OCI-LY3 (cell line): ENCODE results near the gene RARS2.

ENCODE experiments used
- H2AFZ ChIP-seq: fragments of 200-600, 300-600 bp; shearing (Covaris generic); 2 replicates; pipeline ENCODE4 v1.6.0; 2014; ENCODE audit warnings: antibody characterized with exemption, low read depth, low read length
- H3K27ac ChIP-seq: fragments of 200-600, 300-600 bp; sonication (generic); 2 replicates; pipeline ENCODE4 v1.5.1; 2014; ENCODE audit warnings: mild to moderate bottlenecking, low read length, moderate library complexity, mixed read lengths
- H3K27me3 ChIP-seq: fragments of 200-600, 300-600 bp; sonication (generic); 2 replicates; pipeline ENCODE4 v1.6.1; 2014; ENCODE audit warnings: low read depth, low read length, mixed read lengths
- H3K36me3 ChIP-seq: fragments of 200-600, 300-600 bp; sonication (generic); replicated peaks from 2 replicates; pipeline ENCODE3; 2014; ENCODE audit warnings: low read depth, low read length, mixed read lengths
- H3K4me1 ChIP-seq: fragments of 300-600, 200-600 bp; sonication (generic); 2 replicates; pipeline ENCODE4 v1.6.1; 2014; ENCODE audit warnings: low read length, mixed read lengths
- H3K4me2 ChIP-seq: fragments of 200-600, 300-600 bp; sonication (generic); 2 replicates; pipeline ENCODE4 v1.6.1; 2014; ENCODE audit warnings: low read length, mixed read lengths
- H3K4me3 ChIP-seq: fragments of 300-600, 200-600 bp; sonication (generic); 2 replicates; pipeline ENCODE4 v1.5.1; 2014; ENCODE audit warnings: antibody characterized with exemption, mild to moderate bottlenecking, low read length, moderate library complexity
- H3K79me2 ChIP-seq: fragments of 300-600, 200-600 bp; shearing (Covaris generic); 2 replicates; pipeline ENCODE4 v1.6.1; 2014; ENCODE audit warnings: mild to moderate bottlenecking, low read length, mixed read lengths
- H3K9ac ChIP-seq: fragments of 300-600, 200-600 bp; shearing (Covaris generic); 2 replicates; pipeline ENCODE4 v1.6.0; 2014; ENCODE audit warnings: mild to moderate bottlenecking, low read length, moderate library complexity
- H3K9me3 ChIP-seq: fragments of 200-600, 300-600 bp; shearing (Covaris generic); 2 replicates; pipeline ENCODE4 v1.6.1; 2014; ENCODE audit warnings: low read length, mixed read lengths; ENCODE audit not compliant: insufficient read depth
- H4K20me1 ChIP-seq: fragments of 200-600, 300-600 bp; sonication (generic); 2 replicates; pipeline ENCODE4 v1.6.1; 2016; ENCODE audit warnings: low read length, mixed read lengths; ENCODE audit not compliant: insufficient read depth
- EZH2phosphoT487 ChIP-seq: fragments of 200-600 bp; shearing (Covaris generic); IDR thresholded peaks from 2 replicates; pipeline ENCODE4 v1.6.1; 2018; ENCODE audit warnings: antibody characterized with exemption, mixed run types, low read depth
- TF ChIP-seq, protein P1 (sequence below): fragments of 200-600, 300-600 bp; sonication (generic); IDR thresholded peaks from 2 replicates; pipeline ENCODE4 v1.5.1; 2014; ENCODE audit warnings: antibody characterized with exemption, low read length, low read depth

RARS2 gene

DNA sequence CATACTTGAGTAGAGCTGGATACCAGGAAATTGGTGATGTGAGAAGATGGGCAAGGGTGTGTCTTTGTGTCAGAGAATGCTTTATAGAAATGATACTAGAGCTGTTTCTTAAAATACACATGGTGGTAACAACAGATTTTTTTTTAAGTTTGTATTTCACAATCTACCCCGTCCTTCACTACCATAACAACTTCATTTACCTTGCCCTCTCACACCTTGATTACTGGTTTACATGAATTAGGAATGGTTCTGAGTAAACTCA is 45.4 kb downstream of the RARS2 start:
- H3K4me3 ChIP-seq = no peak overlapping the region
- H3K36me3 ChIP-seq = peaks cover 13% of the 10 kb centered on the region
- H3K79me2 ChIP-seq = no peaks in the 10 kb centered on the region
- H3K27me3 ChIP-seq = no peaks in the 10 kb centered on the region
- no peaks in the 10 kb centered on the region for H3K4me1 ChIP-seq
- H3K4me2 ChIP-seq = no peak overlapping the region
- H3K27ac ChIP-seq = no peak overlapping the region
- H2AFZ ChIP-seq = no peak overlapping the region
- no peak overlapping the region for H3K9ac ChIP-seq
- H3K9me3 ChIP-seq = no peaks in the 10 kb centered on the region
- no peaks in the 10 kb centered on the region for H4K20me1 ChIP-seq
- TF ChIP-seq, protein P1, sequence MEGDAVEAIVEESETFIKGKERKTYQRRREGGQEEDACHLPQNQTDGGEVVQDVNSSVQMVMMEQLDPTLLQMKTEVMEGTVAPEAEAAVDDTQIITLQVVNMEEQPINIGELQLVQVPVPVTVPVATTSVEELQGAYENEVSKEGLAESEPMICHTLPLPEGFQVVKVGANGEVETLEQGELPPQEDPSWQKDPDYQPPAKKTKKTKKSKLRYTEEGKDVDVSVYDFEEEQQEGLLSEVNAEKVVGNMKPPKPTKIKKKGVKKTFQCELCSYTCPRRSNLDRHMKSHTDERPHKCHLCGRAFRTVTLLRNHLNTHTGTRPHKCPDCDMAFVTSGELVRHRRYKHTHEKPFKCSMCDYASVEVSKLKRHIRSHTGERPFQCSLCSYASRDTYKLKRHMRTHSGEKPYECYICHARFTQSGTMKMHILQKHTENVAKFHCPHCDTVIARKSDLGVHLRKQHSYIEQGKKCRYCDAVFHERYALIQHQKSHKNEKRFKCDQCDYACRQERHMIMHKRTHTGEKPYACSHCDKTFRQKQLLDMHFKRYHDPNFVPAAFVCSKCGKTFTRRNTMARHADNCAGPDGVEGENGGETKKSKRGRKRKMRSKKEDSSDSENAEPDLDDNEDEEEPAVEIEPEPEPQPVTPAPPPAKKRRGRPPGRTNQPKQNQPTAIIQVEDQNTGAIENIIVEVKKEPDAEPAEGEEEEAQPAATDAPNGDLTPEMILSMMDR = no peak
- TF ChIP-seq EZH2phosphoT487 = no peak

DNA sequence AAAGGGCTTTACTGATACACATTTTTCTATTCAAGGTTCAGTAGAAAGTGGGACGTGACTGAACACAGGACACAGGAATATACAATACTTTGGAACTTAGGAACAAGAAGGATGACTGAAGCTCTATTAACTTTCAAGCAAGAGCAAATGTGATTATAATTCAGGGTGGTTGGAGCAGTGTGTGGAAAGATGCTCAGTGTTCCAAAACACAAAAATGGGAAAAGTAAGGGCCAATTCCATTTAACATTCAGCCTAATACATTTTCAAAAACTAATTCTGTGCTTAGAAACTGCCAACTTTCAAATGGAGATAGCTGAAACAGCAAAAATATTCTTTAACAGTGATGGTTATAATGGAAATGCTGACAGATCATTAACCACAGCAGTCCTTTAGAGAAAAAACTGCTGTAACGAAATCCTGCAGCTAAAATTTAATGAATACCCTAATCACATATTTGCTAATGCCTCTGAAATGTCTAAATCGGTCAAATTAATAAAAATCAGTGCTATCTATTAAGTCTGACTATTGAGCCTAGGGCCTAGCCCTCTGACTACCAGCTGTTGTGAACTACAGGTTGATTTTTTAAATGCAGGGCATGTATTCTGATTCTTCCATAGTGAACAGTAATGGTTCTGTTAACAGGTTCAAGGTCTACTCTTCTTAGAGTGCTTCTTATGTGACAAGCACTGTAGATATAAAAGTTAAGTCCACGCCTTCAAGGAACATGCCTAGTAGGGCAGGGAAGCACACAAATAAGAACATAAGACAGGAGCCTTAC is 45.9 kb downstream of the RARS2 start:
- no peak overlapping the region for H2AFZ ChIP-seq

DNA sequence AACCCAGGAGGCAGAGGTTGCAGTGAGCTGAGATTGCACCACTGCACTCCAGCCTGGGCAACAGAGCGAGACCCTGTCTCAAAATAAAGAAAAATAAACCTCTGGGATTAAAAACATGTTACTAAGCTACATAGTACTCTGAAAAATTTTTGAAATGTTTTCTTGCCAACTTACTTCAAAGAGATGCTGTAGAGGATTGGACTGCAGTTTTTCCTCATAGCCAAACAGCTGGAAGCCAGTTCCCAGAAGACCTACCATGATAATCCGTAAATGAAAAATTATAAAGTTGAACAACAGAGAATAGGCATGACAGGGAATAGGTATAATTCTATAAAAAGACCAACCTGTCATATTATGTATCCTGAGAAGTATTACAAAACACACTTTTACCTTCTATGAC is 48.0 kb downstream of the RARS2 start:
- H3K9me3 ChIP-seq = no peaks in the 10 kb centered on the region
- H3K4me3 ChIP-seq = no peak overlapping the region
- H3K9ac ChIP-seq = no peak overlapping the region
- H3K27me3 ChIP-seq = no peaks in the 10 kb centered on the region
- H3K4me1 ChIP-seq = peaks cover 5% of the 10 kb centered on the region
- H2AFZ ChIP-seq = no peak overlapping the region
- TF ChIP-seq EZH2phosphoT487 = no peak
- TF ChIP-seq, protein P1 = no peak
- H3K79me2 ChIP-seq = no peaks in the 10 kb centered on the region
- H3K4me2 ChIP-seq = no peak overlapping the region
- no peaks in the 10 kb centered on the region for H4K20me1 ChIP-seq
- H3K27ac ChIP-seq = no peak overlapping the region
- peaks cover 17% of the 10 kb centered on the region for H3K36me3 ChIP-seq

More for the DNA sequence above, 45.9 kb downstream of the RARS2 start:
- H3K27me3 ChIP-seq = no peaks in the 10 kb centered on the region
- H3K9me3 ChIP-seq = no peaks in the 10 kb centered on the region
- H3K27ac ChIP-seq = no peak overlapping the region
- no peak overlapping the region for H3K4me2 ChIP-seq
- TF ChIP-seq, protein P1 = no peak
- TF ChIP-seq EZH2phosphoT487 = no peak
- H3K4me1 ChIP-seq = no peaks in the 10 kb centered on the region
- H3K9ac ChIP-seq = no peak overlapping the region
- H3K36me3 ChIP-seq = peaks cover 17% of the 10 kb centered on the region
- no peak overlapping the region for H3K4me3 ChIP-seq
- H4K20me1 ChIP-seq = no peaks in the 10 kb centered on the region
- H3K79me2 ChIP-seq = no peaks in the 10 kb centered on the region

DNA sequence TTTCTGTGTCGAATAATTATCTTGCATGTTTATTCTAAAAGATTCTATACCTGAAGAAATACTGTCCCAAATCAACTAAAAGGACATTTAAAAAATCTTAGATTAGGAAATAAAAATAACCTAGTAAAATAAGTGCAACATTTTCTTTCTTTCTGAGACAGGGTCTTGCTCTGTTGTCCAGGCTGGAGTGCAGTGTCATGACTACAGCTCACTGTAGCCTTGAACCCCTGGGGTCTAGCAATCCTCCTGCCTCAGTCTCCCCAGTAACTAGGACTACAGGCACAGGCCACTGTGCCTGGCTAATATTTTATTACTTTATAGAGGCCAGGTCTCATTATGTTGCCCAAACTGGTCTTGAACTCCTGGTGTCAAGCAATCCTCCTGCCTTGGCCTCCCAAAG is 48.7 kb downstream of the RARS2 start:
- Histone ChIP-seq H4K20me1 (no peaks in the 10 kb centered on the region), H3K79me2 (no peaks in the 10 kb centered on the region), H2AFZ (no peak overlapping the region), H3K4me3 (no peak overlapping the region), H3K9me3 (no peaks in the 10 kb centered on the region), H3K4me1 (peaks cover 7% of the 10 kb centered on the region), H3K27ac (no peak overlapping the region), H3K27me3 (no peaks in the 10 kb centered on the region), H3K36me3 (peaks cover 17% of the 10 kb centered on the region), H3K9ac (no peak overlapping the region), H3K4me2 (no peak overlapping the region)
- TF ChIP-seq, protein P1 = no peak
- no peak for TF ChIP-seq EZH2phosphoT487
